ENCODE data around the gene ROBO3.

DNA sequence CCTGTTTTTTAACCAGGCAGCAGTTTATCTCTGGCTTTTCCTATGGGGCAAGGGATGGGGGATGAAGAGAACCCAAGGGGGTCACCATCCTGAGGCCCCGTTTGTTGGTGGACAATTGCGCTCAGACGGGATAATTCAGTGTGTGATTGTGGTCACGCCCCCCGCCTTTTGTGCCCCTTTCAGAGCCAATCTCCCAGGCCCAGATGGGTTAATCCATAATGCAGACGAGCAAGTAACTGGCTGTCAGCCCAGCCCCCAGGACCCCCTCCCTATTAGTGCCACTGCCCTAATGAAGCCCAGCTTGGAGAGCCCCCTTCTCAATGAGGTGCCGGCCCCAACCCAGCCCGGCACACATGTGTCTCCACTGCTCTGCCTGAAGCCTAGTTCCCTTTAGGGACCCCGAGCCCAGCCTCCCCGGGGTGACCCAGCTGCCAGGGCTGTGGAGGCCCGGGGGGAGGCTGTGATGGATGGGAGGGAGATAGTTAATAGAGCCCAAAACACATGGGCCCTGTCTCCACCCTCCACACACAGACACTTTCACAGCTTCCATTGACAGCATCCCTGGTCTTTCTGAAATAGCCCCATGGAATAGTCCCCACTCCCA, 19.1 kb upstream of the ROBO3 start:
- TF ChIP-seq, protein P1, sequence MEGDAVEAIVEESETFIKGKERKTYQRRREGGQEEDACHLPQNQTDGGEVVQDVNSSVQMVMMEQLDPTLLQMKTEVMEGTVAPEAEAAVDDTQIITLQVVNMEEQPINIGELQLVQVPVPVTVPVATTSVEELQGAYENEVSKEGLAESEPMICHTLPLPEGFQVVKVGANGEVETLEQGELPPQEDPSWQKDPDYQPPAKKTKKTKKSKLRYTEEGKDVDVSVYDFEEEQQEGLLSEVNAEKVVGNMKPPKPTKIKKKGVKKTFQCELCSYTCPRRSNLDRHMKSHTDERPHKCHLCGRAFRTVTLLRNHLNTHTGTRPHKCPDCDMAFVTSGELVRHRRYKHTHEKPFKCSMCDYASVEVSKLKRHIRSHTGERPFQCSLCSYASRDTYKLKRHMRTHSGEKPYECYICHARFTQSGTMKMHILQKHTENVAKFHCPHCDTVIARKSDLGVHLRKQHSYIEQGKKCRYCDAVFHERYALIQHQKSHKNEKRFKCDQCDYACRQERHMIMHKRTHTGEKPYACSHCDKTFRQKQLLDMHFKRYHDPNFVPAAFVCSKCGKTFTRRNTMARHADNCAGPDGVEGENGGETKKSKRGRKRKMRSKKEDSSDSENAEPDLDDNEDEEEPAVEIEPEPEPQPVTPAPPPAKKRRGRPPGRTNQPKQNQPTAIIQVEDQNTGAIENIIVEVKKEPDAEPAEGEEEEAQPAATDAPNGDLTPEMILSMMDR (IDR thresholded peaks at IDR 0.05; ENCODE audit: low read depth, low read length, poor library complexity, severe bottlenecking): no peak
- no peak for TF ChIP-seq EZH2phosphoT487 (IDR thresholded peaks at IDR 0.05; ENCODE audit: borderline replicate concordance, low read length)
